ENCODE data around the gene MFSD6. TPM values are rescaled to one million over a fixed set of nuclear protein-coding genes. Genes with fewer than 3 reads are reported as not detected.

MFSD6 gene
- polyA plus RNA-seq, 1 experiment, result 14.4 TPM

GRCh38 chr2:190362894-190363293, 45.3 kb upstream of the MFSD6 start:
- Histone ChIP-seq H3K27me3 (ENCODE audit: control insufficient read depth, insufficient read depth, low read length) (no peaks in the 10 kb centered on the region), H3K4me3 (ENCODE audit: low read depth, low read length) (no peak overlapping the region), H3K36me3 (ENCODE audit: control insufficient read depth, insufficient read depth, low read length) (peaks cover 1% of the 10 kb centered on the region)
- no peak for TF ChIP-seq CTCF (IDR thresholded peaks at IDR 0.05; ENCODE audit: insufficient read depth, low read depth, low read length)
- ChIA-PET CTCF (no interaction called here), POLR2A (no interaction called here)
- DNase-seq (ENCODE audit: low read depth), result no peak

- no peak for TF ChIP-seq CTCF (IDR thresholded peaks at IDR 0.05; ENCODE audit: insufficient read depth, low read depth, low read length)
These were observed 42.5 kb upstream of the MFSD6 start for GRCh38 chr2:190365499-190366204.

GRCh38 chr2:190366248-190366753, 41.9 kb upstream of the MFSD6 start:
- no peak for TF ChIP-seq CTCF (IDR thresholded peaks at IDR 0.05; ENCODE audit: insufficient read depth, low read depth, low read length)
- ChIA-PET POLR2A (no interaction called here), CTCF (interaction anchor here (2.2 kb wide), 1 partner anchor 277 kb away, joined by 10 read pairs; no protein-coding TSS in a partner anchor)

More at GRCh38 chr2:190365499-190366204, 42.5 kb upstream of the MFSD6 start:
- CTCF ChIA-PET, result interaction anchor here (1.0 kb wide), 1 partner anchor 143 kb away, joined by 3 read pairs; no protein-coding TSS in a partner anchor
- no peak for DNase-seq (ENCODE audit: low read depth)
- no peak overlapping the region for H3K4me3 ChIP-seq (ENCODE audit: low read depth, low read length)
- POLR2A ChIA-PET, result no interaction called here
- peaks cover 1% of the 10 kb centered on the region for H3K36me3 ChIP-seq (ENCODE audit: control insufficient read depth, insufficient read depth, low read length)
- no peaks in the 10 kb centered on the region for H3K27me3 ChIP-seq (ENCODE audit: control insufficient read depth, insufficient read depth, low read length)

DNA sequence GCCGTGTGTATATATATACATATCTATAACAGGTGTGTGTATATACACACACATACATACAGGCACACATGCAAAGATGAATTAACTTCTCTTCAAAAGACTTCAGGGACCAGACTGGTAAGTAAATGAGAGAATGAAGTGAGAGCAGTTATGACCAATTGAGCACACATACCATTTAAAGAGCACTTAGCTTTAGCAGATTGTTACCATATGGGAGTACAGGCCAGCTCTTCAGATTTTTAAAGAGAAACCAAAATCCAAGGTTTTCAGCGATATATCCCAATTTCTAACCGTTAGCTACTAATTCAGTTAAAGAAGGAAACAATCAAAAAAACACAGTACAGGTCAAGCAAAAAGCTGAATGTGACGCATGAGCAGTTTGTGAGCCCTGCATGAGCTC, 41.1 kb upstream of the MFSD6 start:
- Histone ChIP-seq H3K27me3 (ENCODE audit: control insufficient read depth, insufficient read depth, low read length) (no peaks in the 10 kb centered on the region), H3K4me3 (ENCODE audit: low read depth, low read length) (no peak overlapping the region), H3K36me3 (ENCODE audit: control insufficient read depth, insufficient read depth, low read length) (peaks cover 1% of the 10 kb centered on the region)
- no peak for TF ChIP-seq CTCF (IDR thresholded peaks at IDR 0.05; ENCODE audit: insufficient read depth, low read depth, low read length)
- CTCF ChIA-PET, result interaction anchor here (0.5 to 2.2 kb wide), 4 partner anchors 8 to 278 kb away, joined by 3 to 10 read pairs (median 4); no protein-coding TSS in a partner anchor
- POLR2A ChIA-PET, result interaction anchor here (0.6 kb wide), 1 partner anchor 10 kb away, joined by 3 read pairs; no protein-coding TSS in a partner anchor
- DNase-seq (ENCODE audit: low read depth), result no peak

More at GRCh38 chr2:190366248-190366753, 41.9 kb upstream of the MFSD6 start:
- Histone ChIP-seq H3K27me3 (ENCODE audit: control insufficient read depth, insufficient read depth, low read length) (no peaks in the 10 kb centered on the region), H3K4me3 (ENCODE audit: low read depth, low read length) (no peak overlapping the region), H3K36me3 (ENCODE audit: control insufficient read depth, insufficient read depth, low read length) (peaks cover 1% of the 10 kb centered on the region)
- no peak for DNase-seq (ENCODE audit: low read depth)

GRCh38 chr2:190369635-190370034, 38.5 kb upstream of the MFSD6 start:
- TF ChIP-seq CTCF (IDR thresholded peaks at IDR 0.05; ENCODE audit: insufficient read depth, low read depth, low read length), result no peak
- Histone ChIP-seq H3K4me3 (ENCODE audit: low read depth, low read length) (no peak overlapping the region), H3K27me3 (ENCODE audit: control insufficient read depth, insufficient read depth, low read length) (no peaks in the 10 kb centered on the region), H3K36me3 (ENCODE audit: control insufficient read depth, insufficient read depth, low read length) (peaks cover 1% of the 10 kb centered on the region; the same call in 1 of the 2 replicates)
- no peak for DNase-seq (ENCODE audit: low read depth)
- ChIA-PET CTCF (interaction anchor here (1.3 kb wide), 1 partner anchor 9 kb away, joined by 3 read pairs; no protein-coding TSS in a partner anchor), POLR2A (no interaction called here)

Measured in BJ (cell line).